LHCN-M2 (cell line): ENCODE measurements around the gene MYO3B. TPM values are rescaled to one million over a fixed set of nuclear protein-coding genes. Genes with fewer than 3 reads are reported as not detected.
A peak's percentile ranks its signal among the peaks of the same experiment; 100 is the strongest.

Experiments used
- DNase-seq: peaks from one replicate; pipeline ENCODE4 v3.0.0-alpha.2; 2012; ENCODE audit warnings: low read depth
- total RNA-seq: library from RNA; depleted of rRNA; stranded (reverse); fragments of >200 nt; gene quantifications from 2 replicates; pipeline ENCODE4 v1.2.3, GENCODE V29; 2014

The MYO3B gene
- total RNA-seq, 1 experiment from 2014 or later, result 0.06 TPM

DNA sequence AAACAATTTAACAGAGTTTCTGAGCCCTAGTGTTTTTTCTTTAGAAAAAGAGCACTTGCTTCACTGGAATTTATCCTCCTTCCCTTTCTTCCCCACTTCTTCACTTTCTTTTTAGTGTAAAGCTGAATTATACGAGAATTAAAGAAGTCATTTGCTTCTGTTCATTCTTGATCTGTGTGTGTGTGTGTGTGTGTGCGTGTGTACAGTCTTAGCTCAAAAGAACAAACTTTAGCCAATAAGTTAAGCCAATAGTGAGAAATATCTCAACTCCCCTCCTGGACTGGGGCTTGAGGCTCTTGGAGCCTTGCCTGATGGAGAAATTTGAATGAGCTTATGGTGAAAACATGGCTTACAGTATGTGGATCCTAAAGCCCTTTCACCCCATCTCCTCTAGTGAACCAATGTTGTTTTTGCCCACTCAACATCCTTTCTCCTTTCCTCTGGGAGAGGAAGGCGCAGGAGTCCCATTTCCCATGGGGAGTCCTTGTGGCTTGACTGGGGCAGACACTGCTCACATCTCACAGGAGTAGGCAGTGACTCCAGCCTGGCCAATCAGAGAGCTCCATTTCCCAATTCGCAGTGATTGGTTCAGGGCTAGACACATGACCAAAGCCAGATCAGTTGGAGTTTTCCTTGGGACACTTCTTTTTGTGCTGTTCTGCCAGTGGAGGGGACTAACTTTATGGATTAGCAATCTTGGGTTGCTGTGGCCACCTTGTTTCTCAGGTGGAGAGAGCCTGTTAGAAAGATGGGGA, 16.3 kb upstream of the MYO3B start:
- DNase-seq, result no peak

DNA sequence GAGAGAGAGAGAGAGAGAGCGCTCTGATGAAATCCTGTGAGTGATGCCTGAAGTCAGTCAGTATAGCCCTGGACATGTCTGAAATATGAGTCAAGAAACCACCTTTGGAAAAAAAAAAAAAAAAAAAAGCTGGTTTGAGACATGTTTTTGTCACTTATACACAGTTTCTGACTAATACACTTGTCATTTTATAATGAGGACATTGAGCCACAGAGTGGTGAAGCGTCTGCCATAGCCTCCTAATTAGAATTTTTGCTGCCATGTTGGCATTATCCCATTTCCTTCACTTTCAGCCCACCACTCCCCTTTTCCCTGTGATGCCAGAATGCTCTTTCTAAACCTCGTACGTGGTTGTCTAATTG, 15.7 kb upstream of the MYO3B start:
- DNase-seq, result peak; percentile 51

DNA sequence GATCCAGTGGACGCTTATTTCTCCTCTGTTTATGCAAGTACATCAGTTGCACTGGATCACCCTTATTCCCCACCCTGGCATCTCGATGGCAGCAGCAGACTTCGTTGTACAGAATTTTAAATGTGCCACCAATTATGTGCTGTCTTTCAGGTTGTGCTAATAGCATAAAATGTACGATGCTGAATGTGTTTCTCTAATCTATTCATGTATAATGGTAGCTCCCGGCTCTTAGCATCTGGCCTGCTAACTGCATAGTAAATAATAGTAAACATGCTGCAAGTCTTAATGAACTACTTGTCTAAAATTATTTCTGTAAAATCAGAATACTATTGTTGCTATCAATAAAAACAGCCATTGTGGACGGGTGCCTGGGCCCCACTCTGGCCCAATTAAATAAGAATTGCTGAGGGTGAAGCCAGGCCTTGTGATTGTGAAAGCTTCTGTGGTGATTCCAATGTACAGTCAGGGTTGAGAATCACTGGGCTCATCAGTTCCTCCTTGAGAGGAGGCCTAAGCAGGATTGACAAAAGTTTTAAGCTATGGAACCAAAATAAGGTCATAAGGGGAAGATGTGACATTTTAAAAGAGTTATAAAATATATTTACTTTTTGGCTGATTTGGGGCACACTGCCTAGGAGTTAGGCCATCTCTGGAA, 14.4 kb upstream of the MYO3B start:
- no peak for DNase-seq

DNA sequence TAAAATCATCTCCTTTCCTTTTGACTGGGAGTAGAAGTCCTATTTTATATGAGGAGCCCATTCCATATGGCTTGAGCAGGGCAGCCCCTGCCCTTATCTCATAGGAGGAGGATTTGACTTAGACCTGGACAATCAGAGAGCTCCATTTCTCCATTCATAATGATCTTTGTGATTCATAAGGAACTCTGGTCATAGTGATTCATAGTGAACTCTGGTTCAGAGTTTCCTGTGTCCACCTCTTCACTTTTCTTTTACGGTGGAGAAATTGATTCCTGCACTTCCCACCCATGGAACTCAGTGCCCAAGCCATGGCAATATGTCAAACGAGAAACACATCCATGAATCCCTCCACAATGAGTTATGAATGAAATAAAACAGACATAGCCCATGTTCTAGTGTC, 12.8 kb upstream of the MYO3B start:
- DNase-seq, result peak; percentile 33

DNA sequence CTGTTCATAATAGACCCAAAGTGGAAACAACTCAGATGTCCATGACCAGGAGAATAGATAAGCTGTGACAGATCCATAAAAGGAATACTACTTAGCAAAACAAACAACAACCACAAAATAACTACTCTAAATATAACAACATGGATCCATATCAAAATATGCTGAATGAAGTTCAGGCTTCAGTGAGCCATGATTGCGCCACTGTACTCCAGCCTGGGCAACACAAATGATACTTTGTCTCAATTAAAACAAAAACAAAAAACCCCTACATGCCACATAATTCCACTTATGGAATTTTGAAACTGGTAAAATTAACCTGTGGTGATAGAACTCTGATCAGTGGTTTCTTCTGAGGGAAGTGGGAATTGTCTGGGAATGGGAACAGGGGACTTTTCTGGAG, 11.2 kb upstream of the MYO3B start:
- no peak for DNase-seq

DNA sequence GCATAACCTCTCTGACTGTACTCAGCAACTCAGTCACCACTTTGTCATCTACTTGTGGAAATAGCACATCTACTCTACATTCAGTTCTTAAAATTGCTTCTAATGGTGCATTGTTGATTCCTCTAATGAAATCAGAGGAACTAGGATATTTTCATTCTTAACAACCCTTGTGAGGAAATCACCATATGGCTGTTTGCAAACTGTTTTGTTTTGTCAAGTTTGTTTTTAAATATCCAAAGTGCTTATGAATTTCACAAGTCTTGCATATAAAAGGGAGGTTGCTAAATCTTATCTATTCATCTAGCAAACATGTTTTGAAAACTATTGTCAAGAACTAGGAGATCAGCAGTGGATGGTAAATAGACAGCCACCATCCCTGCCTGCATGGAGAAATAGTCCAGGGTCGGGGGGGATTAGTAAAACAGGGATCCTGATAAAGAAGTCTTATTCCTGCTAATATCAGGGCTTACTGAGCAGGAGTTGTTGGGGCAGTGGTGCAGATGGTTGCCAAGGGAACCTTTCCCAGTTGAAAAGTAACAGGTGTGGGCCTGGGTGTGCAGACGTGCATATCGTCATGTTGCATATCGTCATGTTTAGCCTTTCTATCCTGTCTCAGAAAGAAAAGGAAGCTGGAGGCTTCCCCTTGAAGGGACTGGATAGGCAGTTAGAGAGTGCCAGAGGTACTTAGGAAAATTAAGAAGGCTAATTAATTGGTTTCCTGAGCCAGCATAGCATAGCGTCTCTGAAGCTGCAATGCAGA, 7.5 kb upstream of the MYO3B start:
- peak; percentile 60 for DNase-seq

DNA sequence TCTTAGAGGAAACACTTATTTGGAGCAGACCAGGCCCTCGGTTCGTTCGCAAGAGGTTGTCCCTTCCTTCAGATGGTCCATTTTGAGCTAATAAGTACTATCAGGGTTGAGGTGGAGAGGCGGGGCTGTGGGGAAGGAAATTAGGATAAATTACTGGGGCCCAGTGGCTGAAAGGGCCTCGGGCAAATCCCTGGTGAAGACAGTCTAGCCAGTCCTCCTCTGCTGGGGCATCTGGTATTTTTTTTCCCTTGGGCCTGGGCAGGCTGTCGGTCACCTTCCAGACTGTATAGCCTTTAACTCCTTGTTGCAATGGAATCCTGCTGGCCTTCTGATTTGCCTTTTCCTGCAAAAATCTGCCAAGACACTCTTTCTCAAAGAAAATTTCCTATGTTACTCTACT, 1.7 kb upstream of the MYO3B start:
- no peak for DNase-seq

DNA sequence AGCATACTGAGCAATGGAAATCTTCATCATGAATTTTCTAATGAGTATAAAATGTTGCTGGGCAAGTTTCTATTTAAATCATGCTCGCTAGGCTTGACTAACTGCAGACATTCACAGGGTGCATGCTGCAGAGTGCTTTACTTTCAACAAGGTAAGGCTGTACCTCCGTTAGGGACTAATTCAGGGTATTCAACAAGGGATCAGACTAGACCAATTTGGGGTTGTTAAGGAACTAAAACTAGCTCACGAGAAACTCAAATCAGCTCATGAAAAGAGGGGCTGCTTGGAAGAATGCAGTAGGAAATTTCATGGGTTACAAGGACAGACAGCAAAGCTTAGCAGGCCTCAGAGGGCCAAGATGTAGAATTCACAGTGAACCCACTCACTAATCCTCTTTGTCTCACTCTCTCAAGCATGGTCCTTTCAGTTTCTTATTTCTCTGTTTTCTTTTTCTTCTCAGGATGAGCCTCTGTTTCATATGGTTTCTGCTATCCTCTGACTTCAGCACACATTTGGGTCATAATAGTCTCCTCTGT, 2.2 kb downstream of the MYO3B start:
- DNase-seq, result no peak

DNA sequence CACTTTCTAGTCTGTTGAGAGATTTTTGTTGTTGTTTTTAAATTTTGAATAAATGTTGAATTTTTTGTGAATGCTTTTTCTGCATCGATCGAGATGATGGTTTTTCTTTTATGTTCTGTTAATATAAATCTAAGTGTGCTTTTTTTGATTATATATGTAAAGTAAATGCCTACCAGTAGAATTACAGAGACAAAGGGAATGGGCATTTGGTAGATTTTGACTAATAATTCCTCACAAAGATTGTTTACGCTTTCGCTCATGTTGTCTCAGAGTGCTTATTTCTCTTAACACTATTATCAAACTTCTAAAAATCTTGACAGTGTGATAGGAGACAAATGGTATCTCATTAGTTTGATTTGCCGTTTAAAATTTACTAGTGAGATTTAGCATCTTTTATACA, 3.7 kb downstream of the MYO3B start:
- no peak for DNase-seq

DNA sequence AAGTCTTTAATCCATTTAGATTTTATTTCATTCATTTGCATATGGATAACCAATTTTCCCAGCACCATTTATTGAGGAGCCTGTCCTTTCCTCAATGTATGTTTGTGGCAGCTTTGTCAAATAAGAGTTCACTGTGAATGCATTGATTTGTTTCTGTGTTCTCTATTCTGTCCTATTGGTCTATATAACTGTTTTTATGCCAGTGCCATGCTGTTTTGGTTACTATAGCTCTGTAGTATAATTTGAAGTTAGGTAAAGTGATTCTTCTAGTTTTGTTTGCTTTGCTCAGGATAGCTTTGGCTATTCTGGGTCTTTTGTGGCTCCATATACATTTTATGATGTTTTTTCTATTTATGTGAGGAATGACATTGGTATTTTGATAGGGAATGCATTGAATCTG, 7.4 kb downstream of the MYO3B start:
- DNase-seq, result no peak

DNA sequence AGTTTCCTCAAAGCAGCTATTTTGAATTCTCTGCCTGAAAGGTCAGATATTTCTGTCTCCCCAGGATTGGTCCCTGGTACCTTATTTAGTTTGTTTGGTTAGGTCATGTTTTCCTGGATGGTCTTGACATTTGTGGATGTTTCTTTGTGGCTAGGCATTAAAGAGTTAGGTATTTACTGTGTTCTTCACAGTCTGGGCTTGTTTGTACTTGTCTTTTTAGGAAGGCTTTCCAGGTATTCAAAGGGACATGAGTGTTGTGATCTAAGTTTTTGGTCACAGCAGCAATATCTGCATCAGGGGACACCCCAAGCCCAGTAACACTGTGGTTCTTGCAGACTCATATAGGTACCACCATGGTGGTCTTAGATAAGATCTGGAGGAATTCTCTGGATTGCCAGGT, 11.8 kb downstream of the MYO3B start:
- DNase-seq, result no peak

DNA sequence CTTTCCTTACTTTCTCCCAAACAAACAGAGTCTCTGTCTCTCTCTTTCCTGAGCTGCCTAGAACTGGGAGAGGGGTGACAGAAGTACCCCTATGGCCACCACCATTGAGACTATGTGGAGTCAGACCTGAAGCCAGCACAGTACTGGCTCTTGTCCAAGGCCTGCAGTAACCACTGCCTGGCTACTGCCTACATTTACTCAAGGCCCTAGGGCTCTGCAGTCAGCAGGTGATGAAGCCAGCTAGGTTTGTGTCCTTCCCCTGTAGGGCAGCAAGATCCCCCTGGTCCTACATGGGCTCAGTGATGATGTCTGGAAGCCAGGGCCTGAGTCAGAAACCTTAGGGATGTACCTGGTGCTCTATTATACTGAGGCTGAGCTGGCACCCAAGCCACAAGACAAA, 12.2 kb downstream of the MYO3B start:
- no peak for DNase-seq

DNA sequence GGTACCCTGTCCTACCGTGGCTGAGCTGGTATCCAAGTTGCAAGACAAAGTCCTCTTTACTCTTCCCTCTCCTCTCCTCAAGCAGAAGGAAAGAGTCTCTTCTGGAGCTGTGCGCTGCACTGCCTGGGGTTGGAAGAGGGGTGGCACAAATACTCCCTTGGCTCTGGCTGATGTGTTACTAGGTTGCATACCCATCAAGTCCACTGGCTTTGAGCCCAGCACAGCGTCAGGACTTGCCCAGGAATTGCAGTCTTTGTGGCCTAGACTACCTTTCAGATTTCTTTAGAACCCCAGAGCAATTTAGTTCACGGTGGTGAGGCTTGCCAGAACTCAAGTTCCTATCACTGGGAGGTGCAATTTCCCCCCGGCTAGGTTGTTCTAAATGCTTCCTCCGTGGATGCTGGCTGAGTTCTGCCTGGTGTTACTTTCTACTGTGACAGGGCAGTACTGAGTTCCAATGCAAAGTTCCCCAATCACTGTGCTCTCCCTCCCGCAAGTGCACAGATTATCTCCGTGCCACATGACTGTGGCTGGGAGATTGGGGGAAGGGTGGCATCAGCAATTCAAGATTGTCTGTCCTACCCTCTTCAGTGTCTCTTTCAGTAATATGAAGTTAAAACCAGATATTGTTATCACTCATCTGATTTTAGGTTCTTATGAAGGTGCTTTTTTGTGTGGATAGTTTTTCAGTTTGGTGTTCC, 13.4 kb downstream of the MYO3B start:
- DNase-seq, result no peak

DNA sequence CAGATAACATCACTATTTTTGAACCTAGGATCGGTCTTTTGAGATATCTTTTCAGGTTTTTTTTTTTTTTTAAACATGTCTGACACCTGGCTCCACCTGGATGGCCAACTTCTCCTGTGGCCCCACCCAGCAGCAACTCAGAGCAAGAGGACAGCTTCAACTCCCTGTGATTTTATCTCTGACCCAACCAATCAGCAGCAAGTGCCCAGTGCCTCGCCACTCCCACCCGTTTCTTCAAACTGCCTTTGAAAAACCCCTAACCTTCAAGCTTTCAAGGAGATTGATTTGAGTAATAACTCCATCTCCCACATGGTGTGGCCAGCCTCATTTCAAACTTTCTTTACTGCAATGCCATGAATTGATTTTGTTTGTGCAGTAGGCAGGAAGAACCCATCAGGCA, 19.0 kb downstream of the MYO3B start:
- no peak for DNase-seq

DNA sequence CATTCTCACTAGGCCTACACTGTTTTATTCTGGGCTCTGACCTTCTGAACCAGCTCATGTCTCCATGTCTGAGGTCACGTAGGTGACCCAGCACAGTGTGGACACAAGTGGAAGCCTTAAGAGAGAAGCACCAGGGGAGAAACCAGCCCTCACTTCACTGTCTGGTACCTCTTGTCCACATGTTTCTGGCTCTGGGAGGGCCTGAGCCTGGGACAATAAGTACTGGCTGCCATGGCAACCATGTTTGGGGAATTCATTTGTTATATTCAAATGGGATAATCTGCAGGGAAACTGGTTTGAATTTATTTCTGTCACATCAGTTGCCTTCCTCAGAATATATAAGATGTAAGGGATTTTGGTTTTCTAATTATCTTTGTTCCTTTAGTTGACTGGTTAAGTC, 23.3 kb downstream of the MYO3B start:
- no peak for DNase-seq

DNA sequence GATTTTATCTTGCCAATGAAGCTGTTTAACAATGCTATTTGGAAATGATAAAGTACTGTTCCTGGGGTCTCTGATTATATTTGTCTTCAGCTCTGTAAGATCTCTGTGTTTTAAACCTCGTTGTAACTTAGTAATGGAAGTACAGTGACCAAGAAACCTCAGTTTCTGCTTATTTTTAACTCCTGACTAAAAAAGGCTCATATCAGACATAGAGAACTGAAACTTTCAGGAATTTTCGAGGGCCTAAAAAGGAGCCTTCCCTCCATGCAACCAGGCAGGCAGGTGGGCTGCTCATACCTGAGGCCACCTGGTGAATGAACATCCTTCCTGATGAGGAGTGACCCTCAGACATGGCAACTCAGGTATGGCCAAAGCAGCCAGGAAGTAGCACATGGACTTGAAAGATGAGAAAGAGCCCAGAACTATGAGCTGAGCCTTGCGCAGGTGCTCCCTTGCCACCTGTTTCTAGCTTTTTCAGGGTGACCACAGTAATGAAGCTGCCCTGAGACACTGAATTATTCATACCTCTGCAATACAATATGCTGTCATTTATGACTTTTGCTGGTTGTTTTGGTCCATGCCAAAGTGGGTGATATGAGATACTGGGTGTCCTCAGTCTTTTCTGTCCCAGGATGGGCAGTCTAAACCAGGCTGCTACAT, 23.9 kb downstream of the MYO3B start:
- no peak for DNase-seq

DNA sequence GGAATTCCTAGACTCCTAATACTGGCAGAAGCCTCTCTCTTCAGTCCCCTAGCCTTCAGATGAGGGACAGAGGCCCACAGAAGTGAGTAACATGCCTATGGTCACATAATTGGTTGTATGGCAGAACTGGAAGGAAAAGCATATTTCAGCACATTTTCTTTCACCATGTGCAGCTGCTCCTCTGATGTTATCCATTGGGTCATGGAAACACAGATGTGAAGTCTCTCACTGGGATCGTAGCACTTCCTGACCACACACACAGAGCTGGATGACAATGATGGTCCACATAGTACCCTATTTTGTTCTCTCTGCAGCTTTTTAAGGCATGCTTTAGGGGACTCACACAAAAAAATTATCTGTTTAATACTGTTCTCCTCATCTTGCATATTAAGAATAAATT, 24.5 kb downstream of the MYO3B start:
- peak; percentile 19 for DNase-seq

DNA sequence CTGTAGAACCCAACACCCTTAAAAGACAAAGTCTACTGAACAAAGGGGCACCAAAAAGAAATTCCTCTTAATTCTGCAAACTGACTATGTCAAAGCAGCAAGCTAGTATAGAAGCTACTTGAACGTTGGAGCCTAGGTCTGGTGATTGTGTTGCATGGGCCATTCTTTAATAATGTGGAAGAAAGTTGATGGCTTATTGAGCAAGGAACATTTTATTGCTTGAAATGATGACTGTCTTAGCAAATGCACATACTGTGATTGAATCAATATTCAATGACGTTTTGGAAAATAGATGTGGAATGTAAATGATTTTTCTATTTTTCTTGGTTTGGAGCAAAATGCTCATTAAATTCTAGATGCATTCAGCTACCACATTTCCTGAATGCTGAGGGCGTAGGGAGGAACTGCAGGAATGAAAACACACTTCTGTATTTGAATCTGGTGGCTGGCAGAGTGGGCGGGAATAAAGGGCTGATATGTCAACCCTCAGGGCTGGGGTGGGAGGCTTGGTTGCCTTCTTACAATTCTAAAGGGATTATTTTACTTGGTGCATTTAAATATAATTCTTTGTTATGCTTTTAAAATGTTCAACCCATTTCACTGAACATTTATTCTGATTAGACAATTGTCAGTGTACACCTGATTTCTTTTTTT, 26.5 kb downstream of the MYO3B start:
- DNase-seq, result no peak

DNA sequence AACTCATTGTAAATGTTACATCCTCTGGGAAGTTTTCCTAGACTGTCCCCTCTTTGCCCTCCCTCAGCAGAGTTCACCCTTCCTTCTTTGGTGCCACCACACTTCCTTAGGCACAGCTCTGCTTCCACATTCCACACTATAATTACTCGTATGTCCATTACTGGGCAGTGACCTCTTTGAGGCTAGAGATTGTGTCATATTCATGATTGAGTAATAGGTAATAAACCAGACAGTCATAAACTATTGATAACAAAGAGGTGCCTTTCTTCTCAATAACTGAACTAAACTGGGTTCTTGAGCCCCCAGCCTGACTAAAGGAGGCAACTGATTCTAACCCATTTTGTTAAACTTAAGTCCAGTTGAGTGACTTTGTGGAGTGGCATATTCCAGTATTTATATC, 28.3 kb downstream of the MYO3B start:
- DNase-seq, result no peak

DNA sequence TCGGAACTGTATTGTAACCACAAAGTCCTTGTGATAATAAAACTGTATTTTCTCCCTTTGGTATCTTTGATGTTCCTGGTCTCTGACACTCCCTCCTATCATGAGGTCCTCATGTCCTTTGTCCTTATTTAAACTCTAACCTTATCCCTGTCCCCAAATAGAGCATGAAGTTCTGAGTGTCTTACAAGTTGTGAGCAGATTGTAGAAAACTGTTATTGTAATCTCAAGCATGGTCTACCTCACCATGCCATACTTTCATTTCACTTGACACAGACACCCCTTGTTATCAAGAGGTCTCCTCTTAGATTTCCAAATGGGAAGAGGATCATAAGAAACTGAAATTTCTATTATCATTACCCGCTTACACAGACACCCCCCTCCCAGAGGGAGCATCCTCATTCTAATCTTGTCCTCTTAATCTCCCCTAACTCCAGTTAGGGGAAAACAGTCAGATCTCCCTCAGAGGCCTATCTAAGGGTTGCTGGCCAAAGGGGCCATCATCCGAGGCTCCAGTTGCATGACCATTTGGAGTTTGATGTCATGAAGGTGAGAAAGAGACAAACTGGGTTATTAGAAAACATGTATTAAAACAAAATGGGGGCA, 29.0 kb downstream of the MYO3B start:
- no peak for DNase-seq
